HepG2 (cell line): Measurements from ENCODE around the gene F8. TPM values are rescaled to one million over a fixed set of nuclear protein-coding genes. Genes with fewer than 3 reads are reported as not detected.

Experiments
- ARNT ChIP-seq: fragments of 450-650 bp; IDR thresholded peaks from 2 replicates; pipeline ENCODE4 v1.6.1; 2017
- GATAD1 ChIP-seq: IDR thresholded peaks from 2 replicates; pipeline ENCODE4 v1.6.1; 2016; ENCODE audit warnings: missing genetic modification reagents, missing compliant biosample characterization
- RFX5 ChIP-seq: IDR thresholded peaks from 2 replicates; pipeline ENCODE4 v1.6.1; 2011; ENCODE audit warnings: low read depth, low read length, improper control_type of control experiment
- SIN3A ChIP-seq: IDR thresholded peaks from 2 replicates; pipeline ENCODE4 v1.6.1; 2011; ENCODE audit warnings: low read depth, mild to moderate bottlenecking, control low read depth, low read length, borderline replicate concordance
- SSRP1 ChIP-seq: IDR thresholded peaks from 2 replicates; pipeline ENCODE4 v1.6.1; 2016; ENCODE audit warnings: control low read depth
- ZNF160 ChIP-seq: sonication (generic); formaldehyde crosslinking; IDR thresholded peaks from 2 replicates; pipeline ENCODE4 v1.8.0; 2022; ENCODE audit warnings: mild to moderate bottlenecking, inconsistent platforms, missing genetic modification reagents
- ZNF441 ChIP-seq: sonication (generic); formaldehyde crosslinking; IDR thresholded peaks from 2 replicates; pipeline ENCODE4 v1.7.0; 2021; ENCODE audit warnings: missing genetic modification reagents, borderline replicate concordance
- polyA plus RNA-seq, 8 experiments: library from polyadenylated mRNA; depleted of rRNA in 3 of 8; stranded (reverse) in 7 of 8; unstranded in 1 of 8; fragments of >200 nt; fragmentation: Illumina TruSeq in 4 of 8; extraction: Trizol in 4 of 8; gene quantifications; 2 replicates each; pipeline versions ENCODE4 v1.2.1 to v1.2.3, GENCODE V29; 2011 to 2016; ENCODE audit warnings: low read depth in 4 of 8, missing spikeins in 1 of 8, mixed read lengths in 1 of 8; ENCODE audit not compliant: insufficient read depth in 1 of 8
- total RNA-seq, 5 experiments: library from RNA; depleted of rRNA; stranded (reverse); fragments of >200 nt; fragmentation: Illumina TruSeq; extraction: Trizol; gene quantifications; 2 replicates each; pipeline ENCODE4 v1.2.3, GENCODE V29; 2016; ENCODE audit warnings: low read depth in 1 of 5
- TF ChIP-seq, protein P1 (sequence below): sonication (generic); formaldehyde crosslinking; IDR thresholded peaks from 2 replicates; pipeline ENCODE4 v1.4.0; 2020; ENCODE audit warnings: missing genetic modification reagents
- TF ChIP-seq, protein P2 (sequence below): IDR thresholded peaks from 2 replicates; pipeline ENCODE4 v1.6.1; 2016; ENCODE audit warnings: mild to moderate bottlenecking, missing biosample characterization, missing genetic modification reagents
- TF ChIP-seq, protein P3 (sequence below): sonication (generic); formaldehyde crosslinking; IDR thresholded peaks from 2 replicates; pipeline ENCODE4 v1.5.0; 2020; ENCODE audit warnings: mild to moderate bottlenecking, missing genetic modification reagents, borderline replicate concordance
- TF ChIP-seq, protein P4 (sequence below): IDR thresholded peaks from 2 replicates; pipeline ENCODE4 v1.6.1; 2016; ENCODE audit warnings: missing compliant biosample characterization, missing genetic modification reagents, borderline replicate concordance
- TF ChIP-seq, protein P5 (sequence below): sonication (generic); formaldehyde crosslinking; IDR thresholded peaks from 2 replicates; pipeline ENCODE4 v1.8.0; 2022; ENCODE audit warnings: missing genetic modification reagents, mild to moderate bottlenecking, borderline replicate concordance

The F8 gene
- total and polyA plus RNA-seq, 2 of the 13 experiments (the other 11 are each of a cell fraction or from before 2014, with no cell fraction given) = 0.29 to 0.61 TPM

DNA sequence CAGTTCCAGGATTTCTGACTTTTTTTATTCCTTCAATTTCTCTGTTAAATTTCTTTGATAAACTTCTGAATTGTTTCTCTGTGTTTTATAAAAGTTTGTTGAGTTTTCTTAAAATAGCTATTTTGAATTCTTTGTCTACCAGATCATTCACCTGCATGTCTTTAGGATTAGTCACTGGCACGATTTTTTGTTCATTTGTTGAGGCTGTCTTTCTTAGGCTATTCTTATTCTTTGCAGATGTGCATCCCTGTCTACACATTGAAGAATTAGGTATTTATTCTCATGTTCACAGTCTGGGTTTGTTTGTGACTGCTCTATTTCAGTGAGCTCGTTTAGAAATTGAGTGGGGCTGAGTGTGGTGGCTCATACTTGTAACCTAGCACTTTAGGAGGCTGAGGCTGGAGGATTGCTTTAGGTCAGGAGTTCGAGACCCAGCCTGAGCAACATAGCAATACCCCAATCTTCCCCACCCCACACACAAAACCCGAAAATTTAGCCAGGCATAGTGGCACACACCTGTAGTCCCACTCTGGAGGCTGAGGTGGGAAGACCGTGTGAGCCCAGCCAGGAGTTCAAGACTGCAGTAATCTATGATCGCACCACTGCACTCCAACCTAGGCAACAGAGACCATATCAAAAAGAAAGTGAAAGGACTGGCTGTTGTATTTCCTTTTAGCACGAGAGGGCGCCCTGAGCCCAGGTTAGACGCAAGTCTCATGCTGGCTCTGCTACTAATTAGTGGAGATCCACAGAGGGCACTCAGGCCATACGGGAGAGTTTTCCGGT is 42.0 kb downstream of the F8 start (continued):
- TF ChIP-seq, protein P1, sequence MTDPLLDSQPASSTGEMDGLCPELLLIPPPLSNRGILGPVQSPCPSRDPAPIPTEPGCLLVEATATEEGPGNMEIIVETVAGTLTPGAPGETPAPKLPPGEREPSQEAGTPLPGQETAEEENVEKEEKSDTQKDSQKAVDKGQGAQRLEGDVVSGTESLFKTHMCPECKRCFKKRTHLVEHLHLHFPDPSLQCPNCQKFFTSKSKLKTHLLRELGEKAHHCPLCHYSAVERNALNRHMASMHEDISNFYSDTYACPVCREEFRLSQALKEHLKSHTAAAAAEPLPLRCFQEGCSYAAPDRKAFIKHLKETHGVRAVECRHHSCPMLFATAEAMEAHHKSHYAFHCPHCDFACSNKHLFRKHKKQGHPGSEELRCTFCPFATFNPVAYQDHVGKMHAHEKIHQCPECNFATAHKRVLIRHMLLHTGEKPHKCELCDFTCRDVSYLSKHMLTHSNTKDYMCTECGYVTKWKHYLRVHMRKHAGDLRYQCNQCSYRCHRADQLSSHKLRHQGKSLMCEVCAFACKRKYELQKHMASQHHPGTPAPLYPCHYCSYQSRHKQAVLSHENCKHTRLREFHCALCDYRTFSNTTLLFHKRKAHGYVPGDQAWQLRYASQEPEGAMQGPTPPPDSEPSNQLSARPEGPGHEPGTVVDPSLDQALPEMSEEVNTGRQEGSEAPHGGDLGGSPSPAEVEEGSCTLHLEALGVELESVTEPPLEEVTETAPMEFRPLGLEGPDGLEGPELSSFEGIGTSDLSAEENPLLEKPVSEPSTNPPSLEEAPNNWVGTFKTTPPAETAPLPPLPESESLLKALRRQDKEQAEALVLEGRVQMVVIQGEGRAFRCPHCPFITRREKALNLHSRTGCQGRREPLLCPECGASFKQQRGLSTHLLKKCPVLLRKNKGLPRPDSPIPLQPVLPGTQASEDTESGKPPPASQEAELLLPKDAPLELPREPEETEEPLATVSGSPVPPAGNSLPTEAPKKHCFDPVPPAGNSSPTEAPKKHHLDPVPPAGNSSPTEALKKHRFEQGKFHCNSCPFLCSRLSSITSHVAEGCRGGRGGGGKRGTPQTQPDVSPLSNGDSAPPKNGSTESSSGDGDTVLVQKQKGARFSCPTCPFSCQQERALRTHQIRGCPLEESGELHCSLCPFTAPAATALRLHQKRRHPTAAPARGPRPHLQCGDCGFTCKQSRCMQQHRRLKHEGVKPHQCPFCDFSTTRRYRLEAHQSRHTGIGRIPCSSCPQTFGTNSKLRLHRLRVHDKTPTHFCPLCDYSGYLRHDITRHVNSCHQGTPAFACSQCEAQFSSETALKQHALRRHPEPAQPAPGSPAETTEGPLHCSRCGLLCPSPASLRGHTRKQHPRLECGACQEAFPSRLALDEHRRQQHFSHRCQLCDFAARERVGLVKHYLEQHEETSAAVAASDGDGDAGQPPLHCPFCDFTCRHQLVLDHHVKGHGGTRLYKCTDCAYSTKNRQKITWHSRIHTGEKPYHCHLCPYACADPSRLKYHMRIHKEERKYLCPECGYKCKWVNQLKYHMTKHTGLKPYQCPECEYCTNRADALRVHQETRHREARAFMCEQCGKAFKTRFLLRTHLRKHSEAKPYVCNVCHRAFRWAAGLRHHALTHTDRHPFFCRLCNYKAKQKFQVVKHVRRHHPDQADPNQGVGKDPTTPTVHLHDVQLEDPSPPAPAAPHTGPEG (CRISPR knock-in tag) = no peak
- no peak for TF ChIP-seq SIN3A
- no peak for TF ChIP-seq ARNT
- TF ChIP-seq GATAD1 (CRISPR knock-in tag) = no peak
- no peak for TF ChIP-seq RFX5
- TF ChIP-seq, protein P2, sequence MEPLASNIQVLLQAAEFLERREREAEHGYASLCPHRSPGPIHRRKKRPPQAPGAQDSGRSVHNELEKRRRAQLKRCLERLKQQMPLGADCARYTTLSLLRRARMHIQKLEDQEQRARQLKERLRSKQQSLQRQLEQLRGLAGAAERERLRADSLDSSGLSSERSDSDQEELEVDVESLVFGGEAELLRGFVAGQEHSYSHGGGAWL = no peak
- TF ChIP-seq SSRP1 (CRISPR knock-in tag) = no peak
- TF ChIP-seq, protein P3, sequence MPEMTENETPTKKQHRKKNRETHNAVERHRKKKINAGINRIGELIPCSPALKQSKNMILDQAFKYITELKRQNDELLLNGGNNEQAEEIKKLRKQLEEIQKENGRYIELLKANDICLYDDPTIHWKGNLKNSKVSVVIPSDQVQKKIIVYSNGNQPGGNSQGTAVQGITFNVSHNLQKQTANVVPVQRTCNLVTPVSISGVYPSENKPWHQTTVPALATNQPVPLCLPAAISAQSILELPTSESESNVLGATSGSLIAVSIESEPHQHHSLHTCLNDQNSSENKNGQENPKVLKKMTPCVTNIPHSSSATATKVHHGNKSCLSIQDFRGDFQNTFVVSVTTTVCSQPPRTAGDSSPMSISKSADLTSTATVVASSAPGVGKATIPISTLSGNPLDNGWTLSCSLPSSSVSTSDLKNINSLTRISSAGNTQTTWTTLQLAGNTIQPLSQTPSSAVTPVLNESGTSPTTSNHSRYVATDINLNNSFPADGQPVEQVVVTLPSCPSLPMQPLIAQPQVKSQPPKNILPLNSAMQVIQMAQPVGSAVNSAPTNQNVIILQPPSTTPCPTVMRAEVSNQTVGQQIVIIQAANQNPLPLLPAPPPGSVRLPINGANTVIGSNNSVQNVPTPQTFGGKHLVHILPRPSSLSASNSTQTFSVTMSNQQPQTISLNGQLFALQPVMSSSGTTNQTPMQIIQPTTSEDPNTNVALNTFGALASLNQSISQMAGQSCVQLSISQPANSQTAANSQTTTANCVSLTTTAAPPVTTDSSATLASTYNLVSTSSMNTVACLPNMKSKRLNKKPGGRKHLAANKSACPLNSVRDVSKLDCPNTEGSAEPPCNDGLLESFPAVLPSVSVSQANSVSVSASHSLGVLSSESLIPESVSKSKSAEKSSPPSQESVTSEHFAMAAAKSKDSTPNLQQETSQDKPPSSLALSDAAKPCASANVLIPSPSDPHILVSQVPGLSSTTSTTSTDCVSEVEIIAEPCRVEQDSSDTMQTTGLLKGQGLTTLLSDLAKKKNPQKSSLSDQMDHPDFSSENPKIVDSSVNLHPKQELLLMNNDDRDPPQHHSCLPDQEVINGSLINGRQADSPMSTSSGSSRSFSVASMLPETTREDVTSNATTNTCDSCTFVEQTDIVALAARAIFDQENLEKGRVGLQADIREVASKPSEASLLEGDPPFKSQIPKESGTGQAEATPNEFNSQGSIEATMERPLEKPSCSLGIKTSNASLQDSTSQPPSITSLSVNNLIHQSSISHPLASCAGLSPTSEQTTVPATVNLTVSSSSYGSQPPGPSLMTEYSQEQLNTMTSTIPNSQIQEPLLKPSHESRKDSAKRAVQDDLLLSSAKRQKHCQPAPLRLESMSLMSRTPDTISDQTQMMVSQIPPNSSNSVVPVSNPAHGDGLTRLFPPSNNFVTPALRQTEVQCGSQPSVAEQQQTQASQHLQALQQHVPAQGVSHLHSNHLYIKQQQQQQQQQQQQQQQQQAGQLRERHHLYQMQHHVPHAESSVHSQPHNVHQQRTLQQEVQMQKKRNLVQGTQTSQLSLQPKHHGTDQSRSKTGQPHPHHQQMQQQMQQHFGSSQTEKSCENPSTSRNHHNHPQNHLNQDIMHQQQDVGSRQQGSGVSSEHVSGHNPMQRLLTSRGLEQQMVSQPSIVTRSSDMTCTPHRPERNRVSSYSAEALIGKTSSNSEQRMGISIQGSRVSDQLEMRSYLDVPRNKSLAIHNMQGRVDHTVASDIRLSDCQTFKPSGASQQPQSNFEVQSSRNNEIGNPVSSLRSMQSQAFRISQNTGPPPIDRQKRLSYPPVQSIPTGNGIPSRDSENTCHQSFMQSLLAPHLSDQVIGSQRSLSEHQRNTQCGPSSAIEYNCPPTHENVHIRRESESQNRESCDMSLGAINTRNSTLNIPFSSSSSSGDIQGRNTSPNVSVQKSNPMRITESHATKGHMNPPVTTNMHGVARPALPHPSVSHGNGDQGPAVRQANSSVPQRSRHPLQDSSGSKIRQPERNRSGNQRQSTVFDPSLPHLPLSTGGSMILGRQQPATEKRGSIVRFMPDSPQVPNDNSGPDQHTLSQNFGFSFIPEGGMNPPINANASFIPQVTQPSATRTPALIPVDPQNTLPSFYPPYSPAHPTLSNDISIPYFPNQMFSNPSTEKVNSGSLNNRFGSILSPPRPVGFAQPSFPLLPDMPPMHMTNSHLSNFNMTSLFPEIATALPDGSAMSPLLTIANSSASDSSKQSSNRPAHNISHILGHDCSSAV = no peak
- TF ChIP-seq, protein P4, sequence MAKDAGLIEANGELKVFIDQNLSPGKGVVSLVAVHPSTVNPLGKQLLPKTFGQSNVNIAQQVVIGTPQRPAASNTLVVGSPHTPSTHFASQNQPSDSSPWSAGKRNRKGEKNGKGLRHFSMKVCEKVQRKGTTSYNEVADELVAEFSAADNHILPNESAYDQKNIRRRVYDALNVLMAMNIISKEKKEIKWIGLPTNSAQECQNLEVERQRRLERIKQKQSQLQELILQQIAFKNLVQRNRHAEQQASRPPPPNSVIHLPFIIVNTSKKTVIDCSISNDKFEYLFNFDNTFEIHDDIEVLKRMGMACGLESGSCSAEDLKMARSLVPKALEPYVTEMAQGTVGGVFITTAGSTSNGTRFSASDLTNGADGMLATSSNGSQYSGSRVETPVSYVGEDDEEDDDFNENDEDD (CRISPR knock-in tag) = no peak
- TF ChIP-seq, protein P5, sequence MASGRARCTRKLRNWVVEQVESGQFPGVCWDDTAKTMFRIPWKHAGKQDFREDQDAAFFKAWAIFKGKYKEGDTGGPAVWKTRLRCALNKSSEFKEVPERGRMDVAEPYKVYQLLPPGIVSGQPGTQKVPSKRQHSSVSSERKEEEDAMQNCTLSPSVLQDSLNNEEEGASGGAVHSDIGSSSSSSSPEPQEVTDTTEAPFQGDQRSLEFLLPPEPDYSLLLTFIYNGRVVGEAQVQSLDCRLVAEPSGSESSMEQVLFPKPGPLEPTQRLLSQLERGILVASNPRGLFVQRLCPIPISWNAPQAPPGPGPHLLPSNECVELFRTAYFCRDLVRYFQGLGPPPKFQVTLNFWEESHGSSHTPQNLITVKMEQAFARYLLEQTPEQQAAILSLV (CRISPR knock-in tag) = no peak
- no peak for TF ChIP-seq ZNF160 (CRISPR knock-in tag)
- TF ChIP-seq ZNF441 (CRISPR knock-in tag) = no peak
